NCI-H748 (cell line): ENCODE data around the gene KRT86.
A peak's percentile ranks its signal among the peaks of the same experiment; 100 is the strongest.
"Not testable (repeated sequence)": the region's sequence is repeated elsewhere in the genome, so short reads cannot be mapped to it uniquely, and the experiment has no call there.

ENCODE experiments used
- DNase-seq: peaks from one replicate; lab custom pipeline; 2025; ENCODE audit not compliant: unreplicated experiment; lab: John Stamatoyannopoulos, UW

Gene KRT86

GRCh38 chr12:52267266-52267665 is 7.2 kb upstream of the KRT86 start:
- DNase-seq: no peak

- no peak for DNase-seq
Measured at GRCh38 chr12:52267699-52268098, 6.7 kb upstream of the KRT86 start.

GRCh38 chr12:52268212-52268611 is 6.2 kb upstream of the KRT86 start:
- no peak for DNase-seq

DNA sequence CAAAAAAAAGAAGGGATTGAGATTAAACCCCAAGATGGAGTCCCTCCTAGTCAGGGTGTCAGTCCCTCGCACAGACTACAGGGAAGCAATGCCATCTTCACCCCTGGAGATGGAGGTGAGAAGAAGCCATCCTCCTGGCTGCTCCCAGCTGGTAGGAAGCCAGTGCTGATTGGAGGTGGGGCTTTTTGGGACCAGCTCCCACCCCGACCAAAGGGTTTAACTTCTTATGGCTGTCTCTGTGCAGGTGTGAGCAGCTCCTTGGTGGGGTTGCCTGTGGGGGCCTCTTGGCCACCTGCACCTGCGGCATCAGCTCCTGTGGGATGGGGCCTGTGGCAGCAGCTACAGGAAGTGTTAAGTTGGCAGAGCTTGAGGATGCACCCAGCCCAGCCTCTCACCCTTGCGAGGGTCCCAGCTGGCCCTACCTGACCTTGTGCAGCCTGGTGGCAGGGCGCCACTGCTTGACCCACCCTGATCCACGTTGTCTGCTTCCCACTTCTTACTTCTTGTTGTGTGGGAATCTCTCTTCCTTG is 3.8 kb upstream of the KRT86 start:
- DNase-seq: no peak

GRCh38 chr12:52271158-52271557 is 3.3 kb upstream of the KRT86 start:
- no peak for DNase-seq

DNA sequence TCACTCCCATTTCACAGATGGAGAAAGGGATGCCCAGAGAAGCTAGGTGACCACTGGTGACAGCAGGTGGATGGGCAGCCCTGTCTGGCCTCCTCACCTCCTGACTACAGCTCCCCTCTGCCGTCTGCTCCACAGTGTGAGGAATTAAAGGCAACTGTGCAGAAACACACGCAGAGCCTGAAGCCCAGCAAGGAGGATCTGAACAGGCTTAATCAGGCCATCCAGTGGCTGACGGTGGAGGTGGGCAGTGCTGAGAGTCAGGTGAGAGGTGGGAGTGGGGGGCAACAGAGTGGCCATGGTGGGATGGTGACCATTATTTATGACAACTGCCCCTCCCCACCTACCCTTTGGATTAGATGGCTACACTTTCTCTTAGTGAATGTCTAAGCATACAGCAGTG is 1.2 kb downstream of the KRT86 start:
- DNase-seq: no peak

DNA sequence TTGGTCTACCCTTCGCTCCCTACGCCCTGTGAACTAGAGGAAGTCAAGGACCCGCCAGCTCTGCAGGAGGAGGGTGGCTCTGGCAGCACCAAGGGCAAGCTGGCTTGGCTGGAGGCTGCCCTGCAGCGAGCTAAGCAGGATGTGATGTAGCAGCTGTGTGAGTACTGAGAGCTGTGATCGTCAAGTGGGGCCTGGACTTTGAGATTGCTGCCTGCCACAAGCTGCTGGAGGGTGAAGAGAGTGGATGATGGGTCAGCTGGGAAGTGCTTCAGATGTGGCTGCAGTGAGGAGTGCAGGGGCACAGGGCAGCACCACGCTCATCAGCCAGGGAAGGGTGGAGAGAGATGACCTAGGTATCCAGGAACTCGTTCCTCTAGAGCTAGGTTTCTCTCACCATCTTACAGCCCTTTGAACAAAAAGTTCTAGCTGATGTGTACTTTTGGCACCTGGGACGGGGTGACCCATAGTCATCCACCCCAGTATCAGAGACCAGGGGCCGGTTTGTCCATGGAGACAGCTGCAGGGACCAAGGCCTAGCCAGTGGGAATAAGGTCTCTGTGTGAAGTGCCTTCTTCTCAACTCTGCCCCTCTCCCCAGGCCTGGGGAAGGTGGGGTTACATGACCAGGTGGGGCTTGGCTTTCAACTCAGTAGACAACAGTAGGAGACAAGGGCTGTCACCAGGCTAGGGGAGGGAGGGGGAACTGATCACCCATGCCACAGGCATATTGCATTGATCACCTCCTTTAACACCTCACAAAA is 3.2 kb downstream of the KRT86 start:
- DNase-seq: no peak

DNA sequence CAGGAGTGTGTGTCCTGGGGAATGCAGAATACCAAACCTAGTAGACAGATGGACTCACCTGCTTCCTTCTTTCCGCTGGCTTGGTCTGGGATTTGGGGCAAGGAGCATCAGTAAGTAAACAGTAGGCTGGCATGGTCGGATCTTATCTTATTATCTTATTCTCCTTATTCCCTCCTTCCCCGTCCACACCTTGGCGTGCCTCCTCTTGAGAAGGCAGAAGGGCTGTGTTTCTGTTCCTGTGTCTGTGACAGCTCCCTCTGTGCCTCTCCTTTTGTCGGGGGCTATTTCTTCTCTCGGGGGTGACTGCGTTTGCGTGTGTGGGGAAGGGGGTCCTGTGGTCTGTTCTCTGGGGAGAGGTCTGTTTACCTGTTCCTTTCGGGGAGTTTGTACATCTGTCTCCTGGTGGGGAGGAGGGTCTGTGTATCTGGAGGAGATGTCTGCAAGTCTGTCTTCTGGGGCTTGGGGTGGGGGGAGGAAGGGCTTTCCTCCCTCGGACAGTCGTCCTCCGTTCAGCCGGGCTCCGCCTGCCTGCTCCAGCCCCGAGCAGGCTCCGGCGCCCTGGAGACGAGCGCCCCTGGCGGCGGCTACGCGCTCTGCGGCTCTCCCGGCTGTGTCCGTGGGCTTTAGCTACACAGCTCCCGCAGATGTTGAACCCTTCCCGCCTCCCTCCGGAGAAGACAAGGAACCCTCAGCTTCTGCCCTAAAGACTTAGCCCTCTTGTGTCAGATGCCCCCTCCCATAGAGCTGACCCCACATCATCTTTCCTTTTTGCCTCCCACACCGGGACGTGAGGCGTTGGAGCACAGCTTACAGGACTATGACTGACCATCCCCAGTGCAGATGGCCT is 4.4 kb downstream of the KRT86 start:
- peak; percentile 64 for DNase-seq

DNA sequence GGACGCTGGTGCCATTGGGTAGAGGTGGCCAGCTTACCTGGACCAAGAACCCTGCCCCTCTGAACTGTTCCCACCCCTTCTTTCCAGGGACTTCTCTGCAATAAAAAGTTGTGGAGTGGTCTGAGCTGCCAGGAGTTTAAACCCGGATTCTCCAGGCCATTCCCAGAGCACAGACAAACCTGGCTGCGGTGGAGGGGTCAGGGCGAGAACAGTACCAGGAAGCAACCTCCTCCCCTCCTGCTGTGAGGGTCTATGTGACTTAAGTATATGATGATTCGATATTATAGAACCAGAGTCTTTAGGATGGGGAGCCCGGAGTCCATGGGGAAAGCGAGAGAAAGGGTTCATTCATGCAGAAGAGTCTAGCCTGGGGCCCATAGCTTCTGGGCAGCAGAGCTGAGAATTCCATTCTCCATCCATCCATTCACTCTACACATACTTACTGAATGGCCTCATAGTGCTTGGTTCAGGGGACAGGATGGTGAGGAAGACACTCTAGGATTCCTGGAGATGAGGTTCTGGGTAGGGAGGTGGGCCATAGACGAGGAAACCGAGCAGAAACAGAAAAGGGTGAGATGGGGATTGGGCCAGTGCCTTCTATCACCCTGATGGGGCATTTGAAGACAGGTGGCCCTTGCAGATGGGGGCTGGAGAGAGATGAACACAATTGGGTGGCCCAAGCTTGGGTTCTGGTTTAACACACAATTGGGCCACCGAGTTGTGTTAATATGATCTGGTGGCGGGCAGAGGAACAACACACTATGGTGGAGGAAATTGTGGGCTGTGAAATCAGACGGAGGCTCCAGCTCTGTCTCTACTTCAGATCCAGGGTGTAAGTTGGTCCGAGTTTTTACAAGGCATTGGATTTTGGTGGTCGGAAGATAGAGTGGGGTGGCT is 5.2 kb downstream of the KRT86 start:
- DNase-seq: no peak

DNA sequence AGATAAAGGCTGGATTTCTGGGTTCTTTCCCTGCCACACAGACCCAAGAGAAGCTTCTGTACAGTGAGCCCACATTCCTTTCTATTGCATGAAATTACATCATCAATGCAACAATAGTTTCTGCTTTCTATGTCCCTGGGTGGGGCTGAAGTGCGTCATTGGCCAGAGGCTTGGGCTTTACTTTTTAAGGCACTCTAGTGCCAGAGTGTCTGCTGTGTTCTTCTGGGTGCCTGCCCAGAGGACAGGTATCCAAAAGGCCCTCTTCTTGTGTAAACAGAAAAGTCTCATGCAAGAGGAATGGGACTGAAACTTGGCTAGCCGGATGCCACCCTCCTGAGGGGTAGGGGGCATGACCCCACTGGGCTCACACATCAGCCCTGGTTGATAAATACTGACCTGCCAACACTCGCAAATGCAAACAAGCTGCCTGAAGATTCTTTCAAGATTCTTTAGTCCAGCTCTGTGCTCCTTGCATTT is 5.9 kb downstream of the KRT86 start:
- no peak for DNase-seq

GRCh38 chr12:52280796-52281560 is 6.5 kb downstream of the KRT86 start:
- no peak for DNase-seq

GRCh38 chr12:52284562-52285171 is 10.2 kb downstream of the KRT86 start:
- DNase-seq: no peak

- DNase-seq: no peak
Measured at GRCh38 chr12:52285172-52285745, 10.8 kb downstream of the KRT86 start.

DNA sequence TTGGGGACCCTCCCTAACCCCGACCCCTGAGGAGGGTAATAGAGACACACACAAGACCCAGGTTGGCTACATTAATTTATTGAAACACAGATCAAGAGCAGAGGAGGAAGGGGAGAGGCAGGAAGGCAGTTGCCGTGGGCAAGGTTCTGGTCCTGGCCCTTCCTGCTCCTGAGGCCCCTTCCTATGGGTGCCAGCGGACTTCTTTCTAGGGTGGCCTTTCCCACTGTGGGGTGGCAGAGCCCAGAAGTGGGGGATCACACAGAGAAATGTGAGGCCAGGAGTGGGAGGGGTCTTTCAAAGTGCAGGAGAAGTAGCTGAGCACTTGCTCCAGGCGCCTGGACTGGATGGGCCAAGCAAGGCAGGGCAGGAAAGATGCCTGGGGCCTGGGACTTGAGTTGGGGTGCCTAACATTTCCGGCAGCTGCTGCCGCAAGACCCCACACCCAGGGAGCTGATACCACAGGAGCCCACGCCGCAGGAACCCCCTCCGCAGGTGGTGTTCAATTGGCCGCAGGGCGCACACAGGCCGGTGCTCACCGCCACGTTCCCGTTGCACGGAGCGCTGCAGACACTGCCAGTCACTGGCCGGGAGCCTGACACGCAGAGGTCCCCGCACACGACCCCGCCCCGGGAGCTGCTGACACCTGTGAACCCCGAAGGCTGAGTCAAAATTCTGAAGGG is 11.5 kb downstream of the KRT86 start:
- DNase-seq: no peak

GRCh38 chr12:52286857-52287785 is 12.7 kb downstream of the KRT86 start:
- DNase-seq: not testable (repeated sequence)

- not testable (repeated sequence) for DNase-seq
Measured at GRCh38 chr12:52287816-52288805, 13.7 kb downstream of the KRT86 start.
